ENCODE results near the gene SPRYD3.
A peak's percentile ranks its signal among the peaks of the same experiment; 100 is the strongest.

The SPRYD3 gene

GRCh38 chr12:53042607-53043454, 36.4 kb downstream of the SPRYD3 start:
- ChIA-PET CTCF (no interaction called here), POLR2A (interaction anchor here (0.6 to 1.2 kb wide), 2 partner anchors 37 to 62 kb away, joined by 3 read pairs; partner anchors contain the start of gene EIF4B)
- peaks cover 2% of the 10 kb centered on the region; the same call in 1 of the 2 replicates for H3K4me1 ChIP-seq (ENCODE audit: control insufficient read depth, insufficient read depth, low read length)
- H3K27ac ChIP-seq (ENCODE audit: extremely low read depth, low read depth, low read length), result no peak overlapping the region
- no peak overlapping the region for H3K4me3 ChIP-seq (ENCODE audit: low read depth, low read length)
- TF ChIP-seq EGR2 (tag by site-specific recombination; IDR thresholded peaks at IDR 0.05; ENCODE audit: low read depth) (no peak), ZNF660 (tag by site-specific recombination; IDR thresholded peaks at IDR 0.05) (peak; percentile 11; the same call in 1 of the 2 replicates)
- H3K36me3 ChIP-seq (ENCODE audit: control insufficient read depth in 2 of 2, insufficient read depth in 1 of 2, low read length in 2 of 2), result peaks cover 18 to 39% of the 10 kb centered on the region in 2 experiments
- H3K9me3 ChIP-seq (ENCODE audit: control insufficient read depth, insufficient read depth, low read depth, low read length), result no peaks in the 10 kb centered on the region

GRCh38 chr12:53039851-53040250, 39.3 kb downstream of the SPRYD3 start:
- CTCF ChIA-PET, result interaction anchor here (0.5 to 2.9 kb wide), 9 partner anchors 9 to 468 kb away, joined by 3 to 17 read pairs (median 4); partner anchors contain the start of gene IGFBP6
- no peak for TF ChIP-seq ZNF645 (tag by site-specific recombination; IDR thresholded peaks at IDR 0.05)
- TF ChIP-seq ZNF610 (tag by site-specific recombination; IDR thresholded peaks at IDR 0.05; ENCODE audit: borderline replicate concordance), result no peak
- no peak for TF ChIP-seq ZNF626 (tag by site-specific recombination; IDR thresholded peaks at IDR 0.05)
- no peak for TF ChIP-seq ZNF18 (tag by site-specific recombination; IDR thresholded peaks at IDR 0.05)
- no peak for TF ChIP-seq ZSCAN23 (tag by site-specific recombination; IDR thresholded peaks at IDR 0.05)
- TF ChIP-seq ZNF791 (tag by site-specific recombination; IDR thresholded peaks at IDR 0.05), result no peak
- no peak for TF ChIP-seq ZNF302 (tag by site-specific recombination; IDR thresholded peaks at IDR 0.05; ENCODE audit: low read depth)
- no peak for TF ChIP-seq ZNF266 (tag by site-specific recombination; IDR thresholded peaks at IDR 0.05; ENCODE audit: low read depth)
- TF ChIP-seq ZNF48 (tag by site-specific recombination; IDR thresholded peaks at IDR 0.05), result no peak
- no peak for TF ChIP-seq ZNF391 (tag by site-specific recombination; IDR thresholded peaks at IDR 0.05; ENCODE audit: borderline replicate concordance, low read depth)
- no peak for TF ChIP-seq PRDM4 (tag by site-specific recombination; IDR thresholded peaks at IDR 0.05)
- TF ChIP-seq KLF10 (tag by site-specific recombination; IDR thresholded peaks at IDR 0.05), result no peak
- no peak for TF ChIP-seq ZBTB8A (tag by site-specific recombination; IDR thresholded peaks at IDR 0.05)
- TF ChIP-seq KLF1 (tag by site-specific recombination; IDR thresholded peaks at IDR 0.05), result no peak
- TF ChIP-seq ZNF311 (tag by site-specific recombination; IDR thresholded peaks at IDR 0.05; ENCODE audit: borderline replicate concordance), result no peak
- TF ChIP-seq ZNF664 (tag by site-specific recombination; IDR thresholded peaks at IDR 0.05), result no peak
- no peak overlapping the region for H3K27ac ChIP-seq (ENCODE audit: extremely low read depth, low read depth, low read length)
- no peaks in the 10 kb centered on the region for H3K9me3 ChIP-seq (ENCODE audit: control insufficient read depth, insufficient read depth, low read depth, low read length)
- no peak overlapping the region for H3K4me3 ChIP-seq (ENCODE audit: low read depth, low read length)
- H3K4me1 ChIP-seq (ENCODE audit: control insufficient read depth, insufficient read depth, low read length), result no peaks in the 10 kb centered on the region
- POLR2A ChIA-PET, result no interaction called here
- peaks cover 47 to 65% of the 10 kb centered on the region in 2 experiments for H3K36me3 ChIP-seq (ENCODE audit: control insufficient read depth in 2 of 2, insufficient read depth in 1 of 2, low read length in 2 of 2)
